ENCODE data around the gene SLC38A3. TPM values are rescaled to one million over a fixed set of nuclear protein-coding genes. Genes with fewer than 3 reads are reported as not detected.

The SLC38A3 gene
- total and polyA plus RNA-seq, 2 donors (not counting 1 experiment from before 2014, with no cell fraction given): not detected

GRCh38 chr3:50255251-50255615 is 50.2 kb downstream of the SLC38A3 start:
- 97% methylated on average over 7 of the region's 9 CpGs for WGBS (ENCODE audit: insufficient coverage)
- H3K27me3 Mint-ChIP-seq: no peaks in the 10 kb centered on the region
- CTCF ChIA-PET: interaction anchor here (6.8 to 27.3 kb wide), 2 partner anchors 8 to 21 kb away, joined by 70 to 596 read pairs; partner anchors contain the start of gene GNAI2
- H3K4me3 Mint-ChIP-seq: no peak overlapping the region
- H3K9me3 ChIP-seq (ENCODE audit: control extremely low read depth in 1 of 3, control insufficient read depth in 2 of 3, insufficient read depth in 1 of 3, low read length in 2 of 3): no peaks in the 10 kb centered on the region
- H3K27ac Mint-ChIP-seq: peak overlapping the region; percentile 56
- H3K36me3 ChIP-seq (replicated peaks in 1 of 2; ENCODE audit: control extremely low read depth in 1 of 2, control insufficient read depth in 1 of 2, extremely low read depth in 1 of 2, insufficient read depth in 2 of 2, low read length in 1 of 2): peaks cover 0 to 69% of the 10 kb centered on the region in 2 experiments
- H4K20me1 ChIP-seq (ENCODE audit: control insufficient read depth, insufficient read depth, low read length, poor library complexity, severe bottlenecking): peaks cover 95% of the 10 kb centered on the region
- POLR2A ChIA-PET: no interaction called here
- intact Hi-C loops (cut with micrococcal nuclease): no loop called here
- H3K27ac ChIP-seq (ENCODE audit: low read length in 2 of 2): peak overlapping the region in 1 of 2 donors; percentile 12
- peaks cover 30% of the 10 kb centered on the region for H3K4me1 Mint-ChIP-seq
- no peaks in the 10 kb centered on the region for H3K27me3 ChIP-seq (replicated peaks in 1 of 4; ENCODE audit: control extremely low read depth in 1 of 4, control insufficient read depth in 3 of 4, insufficient read depth in 4 of 4, low read length in 3 of 4)
- peaks cover 8 to 28% of the 10 kb centered on the region in 2 donors for H3K4me1 ChIP-seq (ENCODE audit: control insufficient read depth in 2 of 2, insufficient read depth in 2 of 2, low read length in 2 of 2)
- H3K79me2 ChIP-seq (ENCODE audit: control insufficient read depth, insufficient read depth, low read length): peaks cover 54% of the 10 kb centered on the region
- H3K4me2 ChIP-seq (replicated peaks; ENCODE audit: low read depth, low read length, poor library complexity, severe bottlenecking): no peak overlapping the region
- no peak overlapping the region for H3K4me3 ChIP-seq (ENCODE audit: control extremely low read depth in 1 of 5, extremely low read depth in 1 of 5, insufficient read depth in 1 of 5, low read depth in 2 of 5, low read length in 4 of 5)
- no peak for DNase-seq
- no peak overlapping the region for H3K9ac ChIP-seq (ENCODE audit: low read length)
- no peak for ATAC-seq (ENCODE audit: low read depth)
- no peak overlapping the region for H2AFZ ChIP-seq (ENCODE audit: insufficient read depth, low read depth, low read length, poor library complexity, severe bottlenecking)
- TF ChIP-seq CTCF (IDR thresholded peaks at IDR 0.05) (no peak), EZH2 (IDR thresholded peaks at IDR 0.05; ENCODE audit: borderline replicate concordance, insufficient read depth, low read depth, low read length, poor library complexity, severe bottlenecking) (no peak)
- H3K9me3 Mint-ChIP-seq (ENCODE audit: insufficient read depth): no peaks in the 10 kb centered on the region

GRCh38 chr3:50256978-50257890 is 52.2 kb downstream of the SLC38A3 start:
- Histone ChIP-seq H3K36me3 (replicated peaks in 1 of 2; ENCODE audit: control extremely low read depth in 1 of 2, control insufficient read depth in 1 of 2, extremely low read depth in 1 of 2, insufficient read depth in 2 of 2, low read length in 1 of 2) (peaks cover 0 to 57% of the 10 kb centered on the region in 2 experiments), H4K20me1 (ENCODE audit: control insufficient read depth, insufficient read depth, low read length, poor library complexity, severe bottlenecking) (peaks cover 75% of the 10 kb centered on the region), H2AFZ (ENCODE audit: insufficient read depth, low read depth, low read length, poor library complexity, severe bottlenecking) (no peak overlapping the region), H3K4me1 (ENCODE audit: control insufficient read depth in 2 of 2, insufficient read depth in 2 of 2, low read length in 2 of 2) (peaks cover 12 to 23% of the 10 kb centered on the region in 2 donors), H3K4me2 (replicated peaks; ENCODE audit: low read depth, low read length, poor library complexity, severe bottlenecking) (no peak overlapping the region), H3K79me2 (ENCODE audit: control insufficient read depth, insufficient read depth, low read length) (peaks cover 34% of the 10 kb centered on the region), H3K27me3 (replicated peaks in 1 of 4; ENCODE audit: control extremely low read depth in 1 of 4, control insufficient read depth in 3 of 4, insufficient read depth in 4 of 4, low read length in 3 of 4) (no peaks in the 10 kb centered on the region), H3K9ac (ENCODE audit: low read length) (no peak overlapping the region), H3K4me3 (ENCODE audit: control extremely low read depth in 1 of 5, extremely low read depth in 1 of 5, insufficient read depth in 1 of 5, low read depth in 2 of 5, low read length in 4 of 5) (no peak overlapping the region), H3K27ac (ENCODE audit: low read length in 2 of 2) (no peak overlapping the region), H3K9me3 (ENCODE audit: control extremely low read depth in 1 of 3, control insufficient read depth in 2 of 3, insufficient read depth in 1 of 3, low read length in 2 of 3) (no peaks in the 10 kb centered on the region)
- DNase-seq (peak; percentile 44), ATAC-seq (ENCODE audit: low read depth) (no peak)
- ChIA-PET POLR2A (no interaction called here), CTCF (interaction anchor here (1.0 to 27.3 kb wide), 6 partner anchors 8 to 65 kb away, joined by 3 to 596 read pairs (median 4); partner anchors contain the start of genes GNAI2 and HYAL2)
- Mint-ChIP-seq H3K4me1 (peaks cover 20% of the 10 kb centered on the region), H3K27me3 (no peaks in the 10 kb centered on the region), H3K27ac (no peak overlapping the region), H3K9me3 (ENCODE audit: insufficient read depth) (no peaks in the 10 kb centered on the region), H3K4me3 (no peak overlapping the region)
- TF ChIP-seq EZH2 (IDR thresholded peaks at IDR 0.05; ENCODE audit: borderline replicate concordance, insufficient read depth, low read depth, low read length, poor library complexity, severe bottlenecking): no peak
- peak; percentile 41 for TF ChIP-seq CTCF (IDR thresholded peaks at IDR 0.05)
- intact Hi-C loops (cut with micrococcal nuclease): no loop called here
- 99% methylated on average over 17 of the region's 20 CpGs for WGBS (ENCODE audit: insufficient coverage)

All from B cell (primary cell).